Cerebellar nuclear complex (tissue), 1 donor: Measurements from ENCODE around the gene CKAP2.
"Not testable (repeated sequence)": the region's sequence is repeated elsewhere in the genome, so short reads cannot be mapped to it uniquely, and the experiment has no call there.

Experiments
- DNase-seq, 2 experiments: peaks; one replicate each; lab custom pipeline; 2025; lab: John Stamatoyannopoulos, UW

The CKAP2 gene

DNA sequence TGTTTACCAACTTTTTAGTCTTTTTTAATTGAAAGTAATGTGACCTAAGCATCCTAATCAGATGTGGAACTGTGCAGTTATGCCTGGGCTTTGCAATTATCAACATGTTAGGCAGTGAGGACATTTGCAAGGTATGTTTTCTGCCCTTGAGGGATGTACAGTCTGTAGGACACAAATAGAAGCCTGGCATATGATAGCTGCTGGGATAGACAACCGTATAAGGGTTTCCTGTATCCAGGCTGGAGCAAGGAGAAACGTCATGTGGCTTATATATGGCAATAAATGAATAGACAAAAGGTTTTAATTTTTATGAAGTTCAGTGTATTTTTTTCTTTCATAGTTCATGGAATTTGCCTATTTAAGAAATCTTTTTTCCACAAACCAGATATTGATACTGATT lies 2.8 kb upstream of the CKAP2 start:
- DNase-seq: no peak

DNA sequence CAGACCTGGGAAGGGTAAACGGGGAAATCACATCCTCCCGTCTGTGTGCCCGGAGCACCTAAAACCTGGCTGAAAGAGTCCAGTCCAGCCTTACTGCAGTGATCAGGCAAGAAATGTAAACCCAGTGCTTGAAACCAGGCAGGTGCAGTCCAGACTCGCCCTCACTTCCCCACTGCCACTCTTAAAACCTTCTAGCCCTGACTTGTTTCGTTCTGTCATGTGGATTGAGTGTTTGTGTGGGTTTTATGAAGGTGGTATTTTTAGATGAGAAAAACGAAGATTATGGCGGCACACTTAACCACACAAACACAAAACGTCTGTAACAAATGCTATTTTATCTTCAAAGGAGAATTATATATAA lies 839 bp upstream of the CKAP2 start:
- peak in 1 of 2 experiments; percentile 22 for DNase-seq

DNA sequence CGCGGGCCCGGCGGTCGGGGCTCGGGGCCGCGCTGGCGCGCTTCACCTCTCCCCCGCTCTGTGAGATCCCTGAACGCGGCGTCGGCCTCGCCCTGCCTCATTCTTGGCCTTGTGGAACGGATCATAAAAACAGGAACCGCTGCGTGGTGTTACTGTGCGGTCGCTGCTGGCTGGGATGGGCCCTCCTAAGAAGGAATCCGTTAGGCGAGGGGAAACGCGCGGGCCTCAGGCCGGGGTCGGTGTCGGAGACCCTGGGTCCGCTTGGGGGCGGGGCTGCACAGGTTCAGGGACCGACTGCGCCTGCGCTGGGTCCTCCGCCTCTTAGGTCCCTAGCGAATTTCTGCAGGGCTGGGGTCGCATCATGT lies 381 bp downstream of the CKAP2 start:
- no peak for DNase-seq

DNA sequence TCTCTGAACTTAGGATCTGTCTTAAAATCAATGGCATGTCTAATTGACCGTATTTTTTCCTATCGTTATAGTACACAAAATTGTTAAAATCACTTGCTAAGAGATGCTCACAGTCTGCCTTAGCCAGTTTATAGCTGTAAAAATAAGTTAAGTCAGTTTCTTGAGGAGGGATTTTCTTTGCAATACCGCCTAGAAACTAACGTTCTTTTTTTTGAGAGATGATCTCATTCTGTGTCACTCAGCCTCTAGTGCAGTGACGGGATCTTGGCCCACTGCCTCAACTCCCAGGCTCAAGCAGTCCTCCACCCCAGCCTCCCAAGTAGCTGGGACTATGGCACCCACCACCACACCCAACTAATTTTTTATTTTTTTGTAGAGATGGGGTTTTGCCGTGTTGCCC lies 4.4 kb downstream of the CKAP2 start:
- no peak for DNase-seq

DNA sequence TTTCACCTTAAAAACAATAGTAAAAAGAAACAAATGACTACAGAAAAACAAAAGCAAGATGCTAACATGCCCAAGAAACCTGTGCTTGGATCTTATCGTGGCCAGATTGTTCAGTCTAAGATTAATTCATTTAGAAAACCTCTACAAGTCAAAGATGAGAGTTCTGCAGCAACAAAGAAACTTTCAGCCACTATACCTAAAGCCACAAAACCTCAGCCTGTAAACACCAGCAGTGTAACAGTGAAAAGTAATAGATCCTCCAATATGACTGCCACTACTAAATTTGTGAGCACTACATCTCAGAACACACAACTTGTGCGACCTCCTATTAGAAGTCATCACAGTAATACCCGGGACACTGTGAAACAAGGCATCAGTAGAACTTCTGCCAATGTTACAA lies 6.0 kb downstream of the CKAP2 start:
- no peak for DNase-seq

DNA sequence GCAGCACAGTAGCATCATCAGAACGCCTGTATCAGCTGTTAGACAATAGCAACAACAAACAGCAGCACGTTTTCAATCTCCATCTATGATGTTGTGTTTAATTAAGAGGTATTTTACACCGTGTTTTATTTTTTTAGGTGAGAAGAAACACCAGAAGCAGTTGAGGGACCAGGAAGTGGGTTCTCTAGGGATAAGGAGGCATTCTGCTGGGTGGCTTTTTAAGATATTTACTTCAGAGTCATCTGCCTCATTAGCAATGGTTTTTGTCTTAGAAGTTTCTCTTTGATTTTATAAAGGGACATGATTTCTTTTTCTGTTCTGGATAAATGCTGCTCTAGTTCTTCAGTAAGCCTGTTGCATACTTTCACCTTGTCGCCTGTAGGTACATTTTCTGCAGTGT lies 8.2 kb downstream of the CKAP2 start:
- DNase-seq: no peak

DNA sequence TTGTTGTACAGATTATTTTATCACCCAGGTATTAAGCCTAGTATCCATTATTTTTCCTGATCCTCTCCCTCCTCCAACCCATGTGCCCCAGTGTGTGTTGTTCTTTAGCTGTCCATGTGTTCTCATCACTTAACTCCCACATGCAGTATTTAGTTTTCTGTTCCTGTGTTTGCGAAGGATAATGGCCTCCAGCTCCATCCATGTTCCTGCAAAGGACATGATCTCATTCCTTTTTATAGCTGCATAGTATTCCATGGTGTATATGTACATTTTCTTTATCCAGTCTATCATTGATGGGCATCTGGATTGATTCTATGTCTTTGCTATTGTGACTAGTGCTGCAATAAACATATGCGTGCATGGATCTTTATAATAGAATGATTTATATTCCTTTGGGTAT lies 13.2 kb downstream of the CKAP2 start:
- not testable (repeated sequence) for DNase-seq

DNA sequence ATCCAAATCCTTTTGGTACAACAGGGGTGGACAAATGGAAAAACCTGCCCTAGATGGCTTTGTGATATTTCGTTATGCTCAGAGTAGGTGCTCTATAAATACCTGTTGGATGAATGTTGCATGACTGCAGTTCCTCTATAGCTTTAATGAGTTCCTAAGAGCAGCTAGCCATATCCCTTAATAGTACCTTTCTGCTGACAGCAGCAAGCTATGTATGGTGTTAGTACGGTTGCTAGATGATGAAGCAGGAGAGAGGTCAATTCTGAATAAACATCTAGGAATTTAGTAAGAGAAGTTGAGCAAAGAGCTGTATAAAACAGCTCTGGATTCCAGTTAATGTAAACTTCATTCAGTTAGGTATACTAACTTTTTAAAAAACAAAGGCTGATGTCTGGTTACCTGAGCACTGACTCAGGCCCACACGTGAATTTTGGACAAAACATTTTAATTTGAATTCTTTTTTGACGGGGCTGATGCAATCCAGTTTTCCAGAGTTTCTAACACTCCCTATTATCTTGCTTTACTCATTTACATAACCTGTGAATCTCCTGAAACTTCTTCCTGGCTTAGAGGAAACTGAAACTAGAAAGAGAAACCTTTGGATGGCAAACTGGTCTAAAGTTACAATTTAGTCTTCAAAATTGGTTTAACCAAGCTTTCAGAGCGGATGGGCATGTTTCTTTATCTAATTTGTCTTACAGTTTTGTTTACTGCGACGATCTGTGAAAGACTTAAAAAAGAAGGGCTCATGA lies 25.6 kb downstream of the CKAP2 start:
- DNase-seq: not testable (repeated sequence)

DNA sequence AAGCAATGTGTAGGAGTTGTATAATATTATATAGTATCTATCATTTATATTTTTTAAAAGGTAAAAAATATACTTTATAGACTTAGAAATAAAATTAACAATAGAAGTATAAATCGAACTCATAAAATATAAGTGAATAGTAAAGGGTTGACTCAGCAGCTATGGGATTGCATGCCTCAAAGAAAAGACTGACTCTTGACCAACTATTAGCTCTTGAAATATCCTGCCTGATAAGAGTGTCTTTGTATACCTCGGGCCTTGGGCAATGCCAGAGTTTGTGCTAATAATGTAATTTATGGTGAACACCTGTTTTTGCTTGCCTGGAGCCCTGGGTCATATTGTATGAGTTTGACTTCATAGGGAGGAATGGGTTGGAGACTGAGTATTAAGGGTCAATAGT lies 31.8 kb downstream of the CKAP2 start:
- not testable (repeated sequence) for DNase-seq

DNA sequence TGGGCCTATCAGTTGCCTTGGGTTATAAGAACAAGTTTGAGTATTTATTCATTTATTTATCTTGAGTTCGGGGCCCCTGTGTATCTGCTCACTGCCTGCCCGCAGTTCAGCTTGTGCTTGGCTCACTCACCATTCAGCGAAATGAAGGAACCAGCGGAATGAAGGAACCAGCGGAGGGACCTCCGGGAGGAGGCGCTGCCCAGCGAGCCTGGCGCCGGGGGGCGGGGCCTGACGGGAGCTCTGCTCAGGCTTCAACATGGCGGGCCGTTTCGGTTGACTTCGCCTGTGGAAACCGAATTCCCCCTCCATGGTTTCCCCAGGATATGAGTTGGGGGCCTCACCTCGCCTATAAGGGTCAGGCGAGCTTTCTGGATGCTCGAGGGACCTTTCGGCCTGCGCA lies 33.5 kb downstream of the CKAP2 start:
- DNase-seq: not testable (repeated sequence)

DNA sequence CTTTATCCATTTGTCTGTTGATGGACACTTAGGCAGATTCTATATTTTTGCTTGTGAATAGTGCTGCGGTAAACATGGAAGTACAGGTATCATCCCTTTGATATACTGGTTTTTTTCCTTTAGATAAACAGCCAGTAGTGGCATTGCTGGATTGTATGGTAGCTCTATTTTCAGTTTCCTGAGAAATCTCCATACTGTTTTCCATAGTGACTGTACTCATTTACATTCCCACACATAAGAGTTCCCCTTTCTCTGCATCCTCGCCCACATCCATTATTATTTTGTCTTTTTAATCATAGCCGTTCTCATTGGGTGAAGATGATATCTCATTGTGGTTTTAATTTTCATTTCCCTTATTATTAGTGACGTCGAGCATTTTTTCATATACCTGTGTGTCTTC lies 35.7 kb downstream of the CKAP2 start:
- DNase-seq: not testable (repeated sequence)

DNA sequence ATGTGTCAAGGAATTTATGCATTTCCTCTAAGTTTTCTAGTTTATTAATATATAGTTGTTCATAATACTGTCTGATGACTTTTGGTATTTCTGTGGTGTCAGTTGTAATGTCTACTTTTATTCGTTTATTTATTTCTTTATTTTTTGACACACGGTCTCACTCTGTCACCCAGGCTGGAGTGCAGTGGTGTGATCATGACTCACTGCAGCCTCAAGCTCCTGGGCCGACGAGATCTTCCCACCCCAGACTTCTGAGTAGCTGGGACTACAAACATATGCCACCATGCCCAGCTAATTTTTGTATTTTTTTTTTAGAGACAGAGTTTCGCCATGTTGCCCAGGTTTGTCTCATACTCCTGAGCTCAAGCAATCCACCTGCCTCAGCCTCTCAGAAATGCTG lies 39.0 kb downstream of the CKAP2 start:
- DNase-seq: not testable (repeated sequence)

DNA sequence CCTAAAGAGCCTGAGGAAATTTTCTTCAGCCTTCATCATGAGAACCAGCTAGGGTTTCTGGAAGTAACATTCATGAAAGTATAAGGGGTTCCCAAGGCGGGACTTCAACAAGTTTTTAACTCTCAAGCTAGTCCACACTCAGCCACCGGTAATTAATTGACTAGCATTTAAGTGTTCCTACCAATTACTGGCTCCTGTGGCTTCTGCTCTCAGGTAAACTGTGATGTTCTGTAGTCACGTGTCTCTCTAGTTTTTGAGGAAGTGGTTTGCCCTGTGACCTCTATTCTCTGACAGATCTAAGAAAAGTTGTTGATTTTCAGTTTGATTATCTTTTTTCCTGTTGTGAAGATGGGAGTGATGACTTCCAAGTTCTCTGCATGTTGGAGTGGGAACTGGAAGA lies 42.7 kb downstream of the CKAP2 start:
- not testable (repeated sequence) for DNase-seq

DNA sequence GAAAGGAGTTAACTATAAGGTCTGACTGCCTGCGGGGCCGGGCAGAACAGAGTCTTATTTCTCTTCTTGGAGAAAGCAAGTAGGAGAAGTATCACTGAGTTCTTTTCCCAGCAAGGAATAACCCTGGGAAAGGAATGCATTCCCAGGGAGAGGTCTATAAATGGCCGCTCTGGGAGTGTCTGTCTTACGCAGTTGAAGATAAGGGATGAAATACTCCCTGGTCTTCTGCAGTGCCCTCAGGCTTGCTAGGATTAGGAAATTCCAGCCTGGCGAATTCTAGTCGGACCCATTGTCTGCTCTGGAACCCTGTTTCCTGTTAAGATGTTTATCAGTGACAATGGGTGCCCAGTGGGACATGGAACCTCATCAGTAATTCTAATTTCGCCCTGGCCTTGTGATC lies 47.0 kb downstream of the CKAP2 start:
- not testable (repeated sequence) for DNase-seq

DNA sequence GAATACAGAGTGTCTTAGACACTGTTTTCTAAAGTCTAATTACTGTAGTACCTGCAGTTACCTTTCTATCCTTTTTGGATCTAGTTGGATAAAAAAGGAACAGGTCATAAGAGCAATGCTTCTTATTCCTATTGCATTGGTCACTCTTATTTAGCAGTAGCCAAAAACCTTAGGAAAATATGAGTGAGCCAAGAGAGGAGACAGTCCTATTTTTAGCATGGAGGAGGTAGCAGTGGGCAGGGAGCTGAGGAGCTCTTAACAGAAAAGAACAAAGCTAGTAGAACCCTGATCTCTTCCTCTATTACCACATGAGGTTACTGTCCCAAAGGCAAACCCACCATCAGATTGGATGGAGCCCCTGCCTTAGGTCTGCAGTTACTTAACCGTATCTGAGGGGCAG lies 50.6 kb downstream of the CKAP2 start:
- not testable (repeated sequence) for DNase-seq

DNA sequence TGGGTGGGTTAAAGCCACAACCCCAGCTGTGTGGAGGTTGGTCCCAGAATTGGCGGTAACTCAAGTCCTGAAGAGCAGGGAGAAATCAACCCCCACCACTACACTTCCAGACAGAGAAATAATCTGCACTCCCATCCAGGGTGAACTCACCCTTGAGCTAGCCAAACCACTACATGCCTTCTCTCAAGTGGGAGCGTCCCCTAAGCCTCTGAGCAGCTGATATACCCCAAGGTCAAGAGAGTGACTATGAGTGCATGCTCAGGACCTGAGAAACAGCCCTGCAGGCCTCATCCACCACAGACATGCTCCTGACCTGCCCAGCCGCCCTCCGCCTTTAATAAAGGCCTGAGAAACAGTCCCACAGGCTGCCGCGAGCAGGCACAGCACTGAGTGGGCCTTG lies 54.3 kb downstream of the CKAP2 start:
- DNase-seq: not testable (repeated sequence)

DNA sequence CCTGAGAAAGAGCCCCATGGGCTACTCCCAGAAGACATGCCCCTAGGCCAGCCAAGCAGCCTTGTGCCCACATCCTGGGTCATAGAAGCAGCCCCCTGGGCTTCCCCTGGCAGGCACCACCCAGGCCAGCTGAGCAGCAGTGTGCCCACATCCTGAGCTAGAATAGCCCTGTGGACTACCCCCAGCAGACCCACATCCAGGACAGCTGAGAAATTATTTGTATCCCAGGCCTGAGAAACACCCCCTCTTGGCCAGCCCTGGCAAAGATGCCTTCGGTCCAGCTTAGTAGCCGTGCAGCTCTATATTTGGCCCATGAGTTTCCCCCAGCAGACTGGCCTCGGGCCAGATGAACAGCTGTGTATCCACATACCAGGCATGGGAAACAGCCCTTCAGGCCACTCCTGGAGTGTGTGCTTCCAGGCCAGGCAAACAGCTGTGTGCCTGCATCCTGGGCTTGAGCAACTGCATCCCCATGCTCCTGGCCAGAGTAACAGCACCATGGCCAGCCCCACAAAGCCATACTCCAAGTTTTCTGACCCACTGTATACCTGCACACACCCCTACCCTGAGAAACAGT lies 55.0 kb downstream of the CKAP2 start:
- not testable (repeated sequence) for DNase-seq

DNA sequence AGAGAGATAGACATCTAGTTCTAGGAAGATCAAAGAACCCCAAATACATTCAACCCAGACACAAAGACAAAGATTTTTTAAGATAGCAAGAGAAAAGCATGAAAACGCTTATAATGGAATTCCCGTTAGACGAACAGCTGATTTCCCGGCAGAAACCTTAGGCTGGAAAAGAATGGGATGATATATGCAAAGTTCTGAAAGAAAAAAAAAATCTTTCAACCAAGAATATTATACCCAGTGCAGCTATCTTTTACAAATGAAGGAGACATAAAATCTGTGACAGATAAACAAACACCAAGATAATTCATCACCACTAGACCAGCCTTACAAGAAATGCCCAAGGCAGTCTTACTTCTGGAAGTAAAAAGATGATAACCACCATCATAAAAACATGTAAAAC lies 56.3 kb downstream of the CKAP2 start:
- DNase-seq: not testable (repeated sequence)

DNA sequence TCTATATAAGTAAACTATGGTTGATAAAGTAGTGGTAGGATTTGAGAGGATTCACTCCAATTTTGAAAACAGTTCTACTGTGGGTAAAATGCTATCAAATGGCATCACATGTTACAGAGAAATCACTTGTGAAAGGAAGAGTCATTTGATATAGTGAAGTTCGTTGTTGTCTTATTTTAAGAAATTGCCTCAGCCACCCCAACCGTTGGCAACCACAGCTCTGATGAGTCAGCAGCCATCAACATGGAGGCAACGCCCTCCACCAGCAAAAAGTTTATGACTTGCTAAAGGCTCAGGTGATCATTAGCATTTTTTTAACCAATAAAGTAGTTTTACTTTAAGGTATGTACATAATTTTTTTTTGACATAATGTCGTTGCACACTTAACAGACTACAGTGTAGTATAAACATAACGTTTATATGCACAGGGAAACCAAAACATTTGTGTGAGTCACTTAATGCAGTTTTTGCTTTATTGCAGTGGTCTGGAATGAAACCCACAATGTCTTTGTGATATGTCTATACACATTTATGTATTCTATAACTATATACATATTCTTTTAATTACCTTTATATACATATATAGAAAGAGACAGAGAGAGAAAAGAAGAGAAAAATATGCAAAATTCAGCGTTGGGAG lies 58.8 kb downstream of the CKAP2 start:
- not testable (repeated sequence) for DNase-seq

DNA sequence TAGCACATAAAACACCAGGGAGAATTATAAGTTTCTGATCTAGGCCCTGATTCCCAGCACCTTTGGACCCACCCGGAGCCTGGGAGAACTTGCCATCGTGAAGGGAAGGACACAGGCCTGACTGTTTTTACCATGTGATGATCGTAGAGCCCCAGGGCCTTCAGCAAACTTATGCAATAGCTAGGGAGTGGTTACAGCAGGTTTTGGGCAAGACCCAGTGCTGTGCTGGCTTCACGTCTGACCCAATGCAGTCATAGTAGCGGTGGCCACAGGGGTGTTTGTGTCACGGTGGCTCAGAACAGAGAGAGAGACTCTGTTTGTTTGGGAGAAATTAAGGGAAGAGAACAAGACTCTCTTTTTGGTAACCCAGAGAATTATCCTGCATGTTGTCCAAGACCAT lies 68.0 kb downstream of the CKAP2 start:
- DNase-seq: not testable (repeated sequence)
